Left ventricle myocardium inferior (tissue), 1 donor: ENCODE measurements around the gene DCLK2. TPM values are rescaled to one million over a fixed set of nuclear protein-coding genes. Genes with fewer than 3 reads are reported as not detected.
A peak's percentile ranks its signal among the peaks of the same experiment; 100 is the strongest.

ENCODE experiments used
- DNase-seq: peaks from one replicate; pipeline ENCODE4 v3.0.0-alpha.2; 2020
- H3K27ac ChIP-seq: fragments of 200-600 bp; replicated peaks from 2 replicates; pipeline ENCODE4 v1.8.0; 2021
- H3K27me3 ChIP-seq: fragments of 200-600 bp; 2 replicates; pipeline ENCODE4 v1.8.0; 2021; ENCODE audit warnings: low read depth
- H3K36me3 ChIP-seq: fragments of 200-600 bp; 2 replicates; pipeline ENCODE4 v1.8.0; 2021
- H3K4me1 ChIP-seq: fragments of 200-600 bp; 2 replicates; pipeline ENCODE4 v1.8.0; 2021
- H3K4me3 ChIP-seq: fragments of 200-600 bp; 2 replicates; pipeline ENCODE4 v1.8.0; 2021; ENCODE audit warnings: mild to moderate bottlenecking, moderate library complexity
- H3K9me3 ChIP-seq: fragments of 200-600 bp; replicated peaks from 2 replicates; pipeline ENCODE4 v1.8.0; 2021
- CTCF ChIP-seq: fragments of 200-600 bp; IDR thresholded peaks from 2 replicates; pipeline ENCODE4 v1.8.0; 2021; ENCODE audit warnings: antibody characterized with exemption, mild to moderate bottlenecking, borderline replicate concordance
- intact Hi-C: fragments of 100-400 bp; cut with micrococcal nuclease; formaldehyde crosslinking; loops from one replicate; pipeline ENCODE4 v1.11.0; 2022
- total RNA-seq: library from RNA; stranded (reverse); fragmentation: NEBNext Ultra II Directional; extraction: Animal tissue kit (Norgen Biotek cat#: 25700); gene quantifications from one replicate; pipeline ENCODE4 v1.2.1, GENCODE V29; 2021
- donor health status: DM: no; HTN: yes; CAD: no; lungs with severe emphysema.

DCLK2 gene
- total RNA-seq, 1 donor from 2014 or later = 21.9 TPM

GRCh38 chr4:150078579-150079080 is 385 bp downstream of the DCLK2 start:
- no peak for DNase-seq
- no peaks in the 10 kb centered on the region for H3K36me3 ChIP-seq
- H3K9me3 ChIP-seq = no peaks in the 10 kb centered on the region
- peak overlapping the region; percentile 77 for H3K4me3 ChIP-seq
- peak overlapping the region; percentile 88 for H3K27ac ChIP-seq
- intact Hi-C loops = no loop called here
- peaks cover 53% of the 10 kb centered on the region for H3K4me1 ChIP-seq
- no peak for TF ChIP-seq CTCF
- H3K27me3 ChIP-seq = no peaks in the 10 kb centered on the region

- intact Hi-C loops = no loop called here
- Histone ChIP-seq H3K27me3 (no peaks in the 10 kb centered on the region), H3K9me3 (no peaks in the 10 kb centered on the region), H3K36me3 (no peaks in the 10 kb centered on the region), H3K27ac (peak overlapping the region; percentile 88), H3K4me3 (peak overlapping the region; percentile 77), H3K4me1 (peaks cover 53% of the 10 kb centered on the region)
- peak; percentile 34 for TF ChIP-seq CTCF
- peak; percentile 34 for DNase-seq
Measured at GRCh38 chr4:150079081-150079581, 886 bp downstream of the DCLK2 start.

GRCh38 chr4:150080337-150080736 is 2.1 kb downstream of the DCLK2 start:
- Histone ChIP-seq H3K4me1 (peaks cover 53% of the 10 kb centered on the region), H3K27me3 (no peaks in the 10 kb centered on the region), H3K36me3 (no peaks in the 10 kb centered on the region), H3K9me3 (peaks cover 4% of the 10 kb centered on the region), H3K27ac (peak overlapping the region; percentile 14), H3K4me3 (peak overlapping the region; percentile 77)
- DNase-seq = no peak
- intact Hi-C loops = no loop called here
- TF ChIP-seq CTCF = no peak

GRCh38 chr4:150080875-150081274 is 2.6 kb downstream of the DCLK2 start:
- Histone ChIP-seq H3K9me3 (peaks cover 8% of the 10 kb centered on the region), H3K4me3 (peak overlapping the region; percentile 77), H3K27me3 (no peaks in the 10 kb centered on the region), H3K4me1 (peaks cover 53% of the 10 kb centered on the region), H3K36me3 (no peaks in the 10 kb centered on the region), H3K27ac (peak overlapping the region; percentile 14)
- intact Hi-C loops = no loop called here
- no peak for TF ChIP-seq CTCF
- DNase-seq = no peak

GRCh38 chr4:150082241-150082640 is 4.0 kb downstream of the DCLK2 start:
- DNase-seq = no peak
- H3K4me1 ChIP-seq = peaks cover 52% of the 10 kb centered on the region
- H3K27ac ChIP-seq = peak overlapping the region; percentile 44
- H3K36me3 ChIP-seq = no peaks in the 10 kb centered on the region
- TF ChIP-seq CTCF = no peak
- H3K4me3 ChIP-seq = no peak overlapping the region
- peaks cover 8% of the 10 kb centered on the region for H3K9me3 ChIP-seq
- no peaks in the 10 kb centered on the region for H3K27me3 ChIP-seq
- intact Hi-C loops = no loop called here
